Heart left ventricle (tissue), 16 donors: ENCODE measurements around the gene HOXD10. TPM values are rescaled to one million over a fixed set of nuclear protein-coding genes. Genes with fewer than 3 reads are reported as not detected.

Source experiments
- ATAC-seq, 4 donors: fragments of 200-7000 bp; cut with Tn5 transposase; one replicate each; pipeline ENCODE4 v1.9.1; 2020 to 2022; ENCODE audit warnings: moderate library complexity in 4 of 4, mild to moderate bottlenecking in 3 of 4, moderate number of reproducible peaks in 1 of 4
- DNase-seq, 5 donors: peaks; one replicate each; pipeline ENCODE4 v3.0.0-alpha.2; 2020
- H3K27ac ChIP-seq, 12 donors: fragments of 200-600 bp; sonication (generic) in 4 of 12; one replicate each; pipeline versions ENCODE4 v1.5.0 to v1.8.0; 2016 to 2022; ENCODE audit warnings: mild to moderate bottlenecking in 2 of 12
- H3K27me3 ChIP-seq, 9 donors: fragments of 200-600 bp; sonication (generic) in 2 of 9; one replicate each; pipeline versions ENCODE4 v1.5.1 to v1.8.0; 2016 to 2022; ENCODE audit warnings: mild to moderate bottlenecking in 3 of 9
- H3K36me3 ChIP-seq, 9 donors: fragments of 200-600 bp; sonication (generic) in 2 of 9; one replicate each; pipeline versions ENCODE4 v1.5.0 to v1.8.0; 2018 to 2022; ENCODE audit warnings: mild to moderate bottlenecking in 2 of 9
- H3K4me1 ChIP-seq, 12 donors: fragments of 200-600 bp; sonication (generic) in 4 of 12; one replicate each; pipeline versions ENCODE4 v1.5.0 to v1.8.0; 2016 to 2022; ENCODE audit warnings: mild to moderate bottlenecking in 3 of 12
- H3K4me3 ChIP-seq, 12 donors: fragments of 200-600 bp; sonication (generic) in 4 of 12; one replicate each; pipeline versions ENCODE4 v1.5.0 to v1.8.0; 2017 to 2022; ENCODE audit warnings: mild to moderate bottlenecking in 9 of 12, moderate library complexity in 4 of 12
- H3K9me3 ChIP-seq, 12 donors: fragments of 200-600 bp; sonication (generic) in 4 of 12; one replicate each; pipeline versions ENCODE4 v1.5.0 to v1.8.0; 2016 to 2022; ENCODE audit warnings: mild to moderate bottlenecking in 1 of 12
- POLR2A ChIP-seq, 2 donors: fragments of 450-650 bp; IDR thresholded peaks; one replicate each; pipeline ENCODE4 v1.6.1; 2017; ENCODE audit warnings: antibody characterized with exemption in 2 of 2, mild to moderate bottlenecking in 2 of 2, moderate library complexity in 2 of 2
- WGBS, 4 donors: extraction: QIAGEN DNeasy Blood & Tissue Kit in 2 of 4; methylation state at CpG; one replicate each; pipeline versions ENCODE4 v1.1.5 to v1.1.7; 2013 to 2018; 5-methylcytosine and 5-hydroxymethylcytosine counted together
- intact Hi-C, 10 donors: fragments of 100-400 bp; cut with DNase I; formaldehyde crosslinking; loops; one replicate each; pipeline versions ENCODE4 v1.11.1 to v1.14.2; 2022
- polyA plus RNA-seq, 2 donors: library from polyadenylated mRNA; stranded (reverse); fragments of 200-250 nt; gene quantifications; one replicate each; pipeline ENCODE4 v1.2.3, GENCODE V29; 2013
- total RNA-seq, 9 donors: library from RNA; depleted of rRNA in 2 of 9; stranded (reverse); fragments of >200 nt in 2 of 9; fragmentation: NEBNext Ultra II Directional in 3 of 9; extraction: Animal tissue kit (Norgen Biotek cat#: 25700) in 3 of 9; gene quantifications; one replicate each; pipeline versions ENCODE4 v1.1.0 to v1.2.4, GENCODE V29; 2016 to 2023
- TF ChIP-seq, protein P1 (sequence below), 12 donors: fragments of 200-600 bp; sonication (generic) in 4 of 12; IDR thresholded peaks; one replicate each; pipeline versions ENCODE4 v1.5.0 to v1.8.0; 2018 to 2022; ENCODE audit warnings: antibody characterized with exemption in 12 of 12, mild to moderate bottlenecking in 5 of 12
- donor health status: ischemic (EF 13 %, LVEDD 7.1; RV severe dilation, severe dysfunction).
- donor health status: healthy with polysubstance abuse.
- donor health status: DM: no; HTN: yes; CAD: no.
- donor health status: DM: no; HTN: no; CAD: no.
- donor health status: ischemic (EF 25% LVEDD 6.9; RV normal size, moderate dysfunction).
- donor health status: ischemic (EF 25% LVEDD 5.7; RV mildly dilated, moderate dysfunction).
- donor health status: healthy.
- donor health status: DM: yes; HTN: yes; CAD: no.
- donor health status: ischemic (EF 35%, LVEDD 5.7; RV mildly dilated, moderate dysfunction).
- donor health status: nonischemic (EF 11% LVEDD 7.7; RV severe dilation, severe dysfunction).
- donor health status: DM: yes; HTN: yes; CAD: no.
- donor health status: PGD.
- donor health status: ischemic (EF 29% LVEDD 5.4; RV normal size, mild dysfunction).
- donor health status: nonischemic (EF 23%, LVEDD 6.1; RV moderate dilation, normal function).

The HOXD10 gene
- total and polyA plus RNA-seq, 11 donors, result 0.03 to 0.43 TPM; not detected in 9

DNA sequence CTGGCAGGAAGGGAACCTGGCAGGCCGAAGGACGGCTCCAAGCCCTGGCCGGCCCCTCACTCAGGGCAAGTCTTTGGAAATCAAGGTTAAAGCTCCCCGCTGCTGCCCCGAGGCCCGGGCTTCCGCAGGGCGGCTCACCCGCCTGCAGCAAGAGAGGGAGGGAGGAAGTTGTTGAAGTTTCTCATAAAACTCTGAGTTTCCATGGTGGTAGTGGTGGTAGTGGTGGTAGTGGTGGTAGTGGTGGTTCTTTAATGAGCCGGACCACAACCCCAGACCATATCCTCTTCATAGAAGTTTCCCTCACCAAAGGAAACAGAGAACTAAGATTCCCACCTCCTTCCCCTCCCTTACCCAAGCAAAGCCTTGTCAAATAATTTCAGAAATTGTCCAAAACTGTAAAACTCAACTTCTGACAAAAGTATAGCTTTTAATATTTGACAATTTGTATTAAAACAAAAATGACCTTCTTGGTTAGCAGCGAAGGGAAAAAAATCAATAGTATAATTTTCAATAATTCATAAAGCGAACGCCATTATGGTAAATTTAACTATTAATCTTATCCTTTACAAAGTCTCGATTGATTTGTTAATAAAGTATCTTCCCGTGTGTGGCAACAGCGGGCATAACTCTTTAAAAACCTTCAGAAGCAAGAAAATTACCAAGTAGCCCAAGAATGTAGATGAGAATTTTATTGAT is 1.5 kb upstream of the HOXD10 start:
- ATAC-seq, result no peak

DNA sequence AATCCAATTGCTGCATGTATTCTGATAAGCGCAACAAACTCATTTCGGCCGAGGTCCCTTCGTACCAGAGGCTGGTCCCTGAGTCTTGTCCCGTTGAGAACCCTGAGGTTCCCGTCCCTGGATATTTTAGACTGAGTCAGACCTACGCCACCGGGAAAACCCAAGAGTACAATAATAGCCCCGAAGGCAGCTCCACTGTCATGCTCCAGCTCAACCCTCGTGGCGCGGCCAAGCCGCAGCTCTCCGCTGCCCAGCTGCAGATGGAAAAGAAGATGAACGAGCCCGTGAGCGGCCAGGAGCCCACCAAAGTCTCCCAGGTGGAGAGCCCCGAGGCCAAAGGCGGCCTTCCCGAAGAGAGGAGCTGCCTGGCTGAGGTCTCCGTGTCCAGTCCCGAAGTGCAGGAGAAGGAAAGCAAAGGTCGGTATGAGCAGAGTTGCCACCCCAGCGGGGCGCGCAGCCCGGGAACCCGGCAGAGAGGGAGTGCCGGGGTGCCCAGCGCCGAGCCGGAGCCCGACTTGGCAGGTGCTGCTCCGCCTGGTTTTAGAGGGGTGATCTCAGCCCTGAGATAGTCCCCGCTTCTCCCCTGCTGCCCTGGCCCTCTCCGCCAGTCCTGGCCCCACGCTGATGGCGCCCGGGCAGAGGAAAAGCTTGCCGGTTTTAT is 714 bp downstream of the HOXD10 start:
- H3K4me1 ChIP-seq, result peaks cover 0 to 21% (median 2%) of the 10 kb centered on the region in 12 donors
- DNase-seq, result no peak
- WGBS, 4 donors, result 14 to 25% (median 16%) methylated on average over 34 to 40 of the region's 40 CpGs
- H3K27me3 ChIP-seq, result peaks cover 94 to 100% (median 99%) of the 10 kb centered on the region in 9 donors
- H3K4me3 ChIP-seq, result peak overlapping the region in 1 of 12 donors; percentile 5
- no peak for TF ChIP-seq POLR2A (IDR thresholded peaks at IDR 0.05)
- TF ChIP-seq, protein P1, sequence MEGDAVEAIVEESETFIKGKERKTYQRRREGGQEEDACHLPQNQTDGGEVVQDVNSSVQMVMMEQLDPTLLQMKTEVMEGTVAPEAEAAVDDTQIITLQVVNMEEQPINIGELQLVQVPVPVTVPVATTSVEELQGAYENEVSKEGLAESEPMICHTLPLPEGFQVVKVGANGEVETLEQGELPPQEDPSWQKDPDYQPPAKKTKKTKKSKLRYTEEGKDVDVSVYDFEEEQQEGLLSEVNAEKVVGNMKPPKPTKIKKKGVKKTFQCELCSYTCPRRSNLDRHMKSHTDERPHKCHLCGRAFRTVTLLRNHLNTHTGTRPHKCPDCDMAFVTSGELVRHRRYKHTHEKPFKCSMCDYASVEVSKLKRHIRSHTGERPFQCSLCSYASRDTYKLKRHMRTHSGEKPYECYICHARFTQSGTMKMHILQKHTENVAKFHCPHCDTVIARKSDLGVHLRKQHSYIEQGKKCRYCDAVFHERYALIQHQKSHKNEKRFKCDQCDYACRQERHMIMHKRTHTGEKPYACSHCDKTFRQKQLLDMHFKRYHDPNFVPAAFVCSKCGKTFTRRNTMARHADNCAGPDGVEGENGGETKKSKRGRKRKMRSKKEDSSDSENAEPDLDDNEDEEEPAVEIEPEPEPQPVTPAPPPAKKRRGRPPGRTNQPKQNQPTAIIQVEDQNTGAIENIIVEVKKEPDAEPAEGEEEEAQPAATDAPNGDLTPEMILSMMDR (IDR thresholded peaks at IDR 0.05), result no peak
- no peaks in the 10 kb centered on the region for H3K9me3 ChIP-seq
- H3K36me3 ChIP-seq, result no peaks in the 10 kb centered on the region
- no peak overlapping the region for H3K27ac ChIP-seq
- ATAC-seq, result no peak
- intact Hi-C loops, result no loop called here

More for the DNA sequence above, 1.5 kb upstream of the HOXD10 start:
- Histone ChIP-seq H3K27ac (no peak overlapping the region), H3K36me3 (no peaks in the 10 kb centered on the region), H3K4me1 (peaks cover 0 to 8% (median 0%) of the 10 kb centered on the region in 12 donors), H3K4me3 (no peak overlapping the region), H3K27me3 (peaks cover 94 to 100% (median 99%) of the 10 kb centered on the region in 9 donors), H3K9me3 (no peaks in the 10 kb centered on the region)
- peak in 1 of 5 donors; percentile 10 for DNase-seq
- intact Hi-C loops, result no loop called here
- TF ChIP-seq POLR2A (IDR thresholded peaks at IDR 0.05), result no peak
- TF ChIP-seq, protein P1 (IDR thresholded peaks at IDR 0.05), result no peak
- 14 to 21% (median 14%) methylated on average over 15 to 16 of the region's 16 CpGs for WGBS, 4 donors

DNA sequence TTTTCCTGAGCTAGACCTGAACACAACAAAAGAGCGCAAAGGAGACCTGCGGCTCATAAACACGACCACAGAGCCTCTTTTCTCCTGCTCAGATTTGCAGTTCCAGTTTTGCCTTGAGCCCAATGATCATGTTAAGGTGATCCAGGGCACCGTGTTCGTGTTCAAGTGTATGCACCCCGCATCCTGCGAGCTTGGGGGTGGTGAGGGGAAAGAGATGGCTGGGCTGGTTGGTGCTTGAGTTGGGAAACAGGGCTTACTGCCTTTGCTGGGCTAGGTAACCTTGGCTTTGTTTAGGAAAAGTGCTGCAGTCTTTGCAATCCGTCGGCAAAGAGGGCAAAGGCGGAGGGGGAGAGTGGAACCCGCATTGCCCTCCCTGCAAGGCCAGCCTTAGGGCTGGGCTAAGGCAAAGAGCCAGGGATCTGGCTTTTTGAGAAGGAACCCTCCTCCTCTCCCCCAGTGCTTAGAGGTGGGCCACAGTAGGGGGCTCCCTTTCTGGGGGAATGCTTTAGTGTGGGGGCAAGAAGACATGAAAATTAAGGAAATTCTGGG is 1.3 kb downstream of the HOXD10 start:
- 6 to 12% (median 9%) methylated on average over 11 of the region's 11 CpGs for WGBS, 4 donors
- intact Hi-C loops, result no loop called here

More for the DNA sequence above, 1.3 kb downstream of the HOXD10 start:
- Histone ChIP-seq H3K27ac (no peak overlapping the region), H3K4me3 (no peak overlapping the region), H3K9me3 (no peaks in the 10 kb centered on the region), H3K27me3 (peaks cover 95 to 100% (median 99%) of the 10 kb centered on the region in 9 donors), H3K4me1 (peaks cover 0 to 27% (median 8%) of the 10 kb centered on the region in 12 donors), H3K36me3 (no peaks in the 10 kb centered on the region)
- DNase-seq, result no peak
- ATAC-seq, result no peak
- TF ChIP-seq, protein P1 (IDR thresholded peaks at IDR 0.05), result no peak
- TF ChIP-seq POLR2A (IDR thresholded peaks at IDR 0.05), result no peak
